ENCODE results near the gene ALDH1A3.

The ALDH1A3 gene

GRCh38 chr15:100881573-100882336 lies 2.1 kb downstream of the ALDH1A3 start:
- no peak for DNase-seq (ENCODE audit: low read depth in 2 of 2, low spot score in 1 of 2)

- DNase-seq (ENCODE audit: low read depth in 2 of 2, low spot score in 1 of 2): no peak
Observed at GRCh38 chr15:100885116-100885515, 5.5 kb downstream of the ALDH1A3 start.

- DNase-seq (ENCODE audit: low read depth in 2 of 2, low spot score in 1 of 2): no peak
Observed at GRCh38 chr15:100885811-100886210, 6.2 kb downstream of the ALDH1A3 start.

GRCh38 chr15:100887211-100887913 lies 7.7 kb downstream of the ALDH1A3 start:
- DNase-seq (ENCODE audit: low read depth in 2 of 2, low spot score in 1 of 2): no peak

GRCh38 chr15:100889385-100890050 lies 9.9 kb downstream of the ALDH1A3 start:
- DNase-seq (ENCODE audit: low read depth in 2 of 2, low spot score in 1 of 2): no peak

- no peak for DNase-seq (ENCODE audit: low read depth in 2 of 2, low spot score in 1 of 2)
Observed at GRCh38 chr15:100890051-100890720, 10.6 kb downstream of the ALDH1A3 start.

GRCh38 chr15:100890850-100891249 lies 11.2 kb downstream of the ALDH1A3 start:
- no peak for DNase-seq (ENCODE audit: low read depth in 2 of 2, low spot score in 1 of 2)

GRCh38 chr15:100891307-100892012 lies 11.8 kb downstream of the ALDH1A3 start:
- no peak for DNase-seq (ENCODE audit: low read depth in 2 of 2, low spot score in 1 of 2)

- DNase-seq (ENCODE audit: low read depth in 2 of 2, low spot score in 1 of 2): no peak
Observed at GRCh38 chr15:100892013-100892355, 12.4 kb downstream of the ALDH1A3 start.

- no peak for DNase-seq (ENCODE audit: low read depth in 2 of 2, low spot score in 1 of 2)
Observed at GRCh38 chr15:100893261-100893963, 13.8 kb downstream of the ALDH1A3 start.

GRCh38 chr15:100893964-100894295 lies 14.3 kb downstream of the ALDH1A3 start:
- no peak for DNase-seq (ENCODE audit: low read depth in 2 of 2, low spot score in 1 of 2)

- DNase-seq (ENCODE audit: low read depth in 2 of 2, low spot score in 1 of 2): no peak
Observed at GRCh38 chr15:100895721-100896120, 16.1 kb downstream of the ALDH1A3 start.

- DNase-seq (ENCODE audit: low read depth in 2 of 2, low spot score in 1 of 2): no peak
Observed at GRCh38 chr15:100897221-100898151, 17.9 kb downstream of the ALDH1A3 start.

- DNase-seq (ENCODE audit: low read depth in 2 of 2, low spot score in 1 of 2): no peak
Observed at GRCh38 chr15:100898152-100898490, 18.5 kb downstream of the ALDH1A3 start.

- DNase-seq (ENCODE audit: low read depth in 2 of 2, low spot score in 1 of 2): no peak
Observed at GRCh38 chr15:100898661-100899462, 19.2 kb downstream of the ALDH1A3 start.

GRCh38 chr15:100899601-100900000 lies 20.0 kb downstream of the ALDH1A3 start:
- no peak for DNase-seq (ENCODE audit: low read depth in 2 of 2, low spot score in 1 of 2)

GRCh38 chr15:100900136-100900794 lies 20.6 kb downstream of the ALDH1A3 start:
- DNase-seq (ENCODE audit: low read depth in 2 of 2, low spot score in 1 of 2): no peak

GRCh38 chr15:100900795-100901169 lies 21.2 kb downstream of the ALDH1A3 start:
- DNase-seq (ENCODE audit: low read depth in 2 of 2, low spot score in 1 of 2): no peak
